GM21390 (cell line): ENCODE data around the gene OGDH.

ENCODE experiments used
- ATAC-seq: cut with Tn5 transposase; IDR thresholded peaks from one replicate; pipeline ENCODE4 v1.9.1; 2021; ENCODE audit not compliant: unreplicated experiment

Gene OGDH

GRCh38 chr7:44618045-44618444 lies 11.6 kb downstream of the OGDH start:
- no peak for ATAC-seq

GRCh38 chr7:44618753-44619152 lies 12.3 kb downstream of the OGDH start:
- no peak for ATAC-seq

GRCh38 chr7:44621034-44621749 lies 14.8 kb downstream of the OGDH start:
- no peak for ATAC-seq

GRCh38 chr7:44621750-44622103 lies 15.3 kb downstream of the OGDH start:
- ATAC-seq: no peak

- ATAC-seq: peak; percentile 70
Observed at GRCh38 chr7:44622342-44623151, 16.1 kb downstream of the OGDH start.

GRCh38 chr7:44624318-44624717 lies 17.9 kb downstream of the OGDH start:
- ATAC-seq: no peak

- ATAC-seq: no peak
Observed at GRCh38 chr7:44625526-44626471, 19.4 kb downstream of the OGDH start.

GRCh38 chr7:44626620-44627019 lies 20.2 kb downstream of the OGDH start:
- ATAC-seq: no peak

GRCh38 chr7:44629829-44630522 lies 23.5 kb downstream of the OGDH start:
- peak; percentile 45 for ATAC-seq

- ATAC-seq: no peak
Observed at GRCh38 chr7:44630792-44631457, 24.5 kb downstream of the OGDH start.

- no peak for ATAC-seq
Observed at GRCh38 chr7:44631458-44632115, 25.2 kb downstream of the OGDH start.

GRCh38 chr7:44632196-44632595 lies 25.8 kb downstream of the OGDH start:
- no peak for ATAC-seq

GRCh38 chr7:44633254-44634186 lies 27.1 kb downstream of the OGDH start:
- ATAC-seq: peak; percentile 56

GRCh38 chr7:44634187-44634838 lies 27.9 kb downstream of the OGDH start:
- ATAC-seq: no peak

- no peak for ATAC-seq
Observed at GRCh38 chr7:44634839-44635591, 28.6 kb downstream of the OGDH start.

- no peak for ATAC-seq
Observed at GRCh38 chr7:44636041-44636584, 29.7 kb downstream of the OGDH start.

- ATAC-seq: no peak
Observed at GRCh38 chr7:44636926-44637325, 30.5 kb downstream of the OGDH start.
